DND-41 (cell line): ENCODE data around the gene ZC3H12A.

Source experiments
- ATAC-seq: fragments of 200-7000 bp; cut with Tn5 transposase; 3 replicates; pipeline ENCODE4 v1.9.1; 2021; ENCODE audit warnings: low read depth; ENCODE audit not compliant: insufficient read depth
- DNase-seq: peaks from one replicate; pipeline ENCODE4 v3.0.0-alpha.2; 2020
- H2AFZ ChIP-seq: 2 replicates; pipeline ENCODE4 v1.6.0; 2012; ENCODE audit warnings: low read depth, low read length
- H3K27ac ChIP-seq: 2 replicates; pipeline ENCODE4 v1.5.1; 2012; ENCODE audit warnings: low read length, inconsistent platforms
- H3K27me3 ChIP-seq: fragments of 200-600 bp; sonication (generic); 2 replicates; pipeline ENCODE4 v1.6.0; 2012; ENCODE audit warnings: low read length, mild to moderate bottlenecking, inconsistent platforms; ENCODE audit not compliant: insufficient read depth, poor library complexity
- H3K36me3 ChIP-seq: 2 replicates; pipeline ENCODE4 v1.5.1; 2012; ENCODE audit warnings: low read length, inconsistent platforms; ENCODE audit not compliant: insufficient read depth
- H3K4me1 ChIP-seq: 2 replicates; pipeline ENCODE4 v1.5.1; 2012; ENCODE audit warnings: mild to moderate bottlenecking, low read length; ENCODE audit not compliant: insufficient read depth
- H3K4me2 ChIP-seq: 2 replicates; pipeline ENCODE4 v1.6.0; 2012; ENCODE audit warnings: mild to moderate bottlenecking, moderate library complexity, low read length, inconsistent platforms; ENCODE audit not compliant: insufficient read depth
- H3K4me3 ChIP-seq, 2 experiments: fragments of 200-600 bp in 1 of 2; shearing (Covaris generic) in 1 of 2; 2 replicates each; pipeline ENCODE4 v1.5.1; 2012 to 2016; ENCODE audit warnings: inconsistent platforms in 2 of 2, low read length in 2 of 2, mild to moderate bottlenecking in 2 of 2, low read depth in 1 of 2, moderate library complexity in 1 of 2
- H3K79me2 ChIP-seq: 2 replicates; pipeline ENCODE4 v1.6.0; 2012; ENCODE audit warnings: low read length, inconsistent platforms; ENCODE audit not compliant: insufficient read depth
- H3K9ac ChIP-seq: 2 replicates; pipeline ENCODE4 v1.6.0; 2012; ENCODE audit warnings: low read depth, mild to moderate bottlenecking, inconsistent platforms, low read length, moderate library complexity
- H3K9me3 ChIP-seq: 2 replicates; pipeline ENCODE4 v1.5.1; 2012; ENCODE audit warnings: low read length, moderate library complexity, mild to moderate bottlenecking, inconsistent platforms; ENCODE audit not compliant: insufficient read depth, severe bottlenecking
- H4K20me1 ChIP-seq: 2 replicates; pipeline ENCODE4 v1.6.0; 2012; ENCODE audit warnings: low read length; ENCODE audit not compliant: insufficient read depth
- EZH2 ChIP-seq: IDR thresholded peaks from 3 replicates; pipeline ENCODE4 v1.6.1; 2012; ENCODE audit warnings: borderline replicate concordance, low read depth, mild to moderate bottlenecking, moderate library complexity, low read length, inconsistent platforms; ENCODE audit not compliant: severe bottlenecking
- TF ChIP-seq, protein P1 (sequence below): IDR thresholded peaks from 2 replicates; pipeline ENCODE4 v1.5.1; 2012; ENCODE audit warnings: borderline replicate concordance, low read length, moderate library complexity, mild to moderate bottlenecking; ENCODE audit not compliant: poor library complexity, severe bottlenecking; ENCODE audit errors: extremely low read depth

The ZC3H12A gene

DNA sequence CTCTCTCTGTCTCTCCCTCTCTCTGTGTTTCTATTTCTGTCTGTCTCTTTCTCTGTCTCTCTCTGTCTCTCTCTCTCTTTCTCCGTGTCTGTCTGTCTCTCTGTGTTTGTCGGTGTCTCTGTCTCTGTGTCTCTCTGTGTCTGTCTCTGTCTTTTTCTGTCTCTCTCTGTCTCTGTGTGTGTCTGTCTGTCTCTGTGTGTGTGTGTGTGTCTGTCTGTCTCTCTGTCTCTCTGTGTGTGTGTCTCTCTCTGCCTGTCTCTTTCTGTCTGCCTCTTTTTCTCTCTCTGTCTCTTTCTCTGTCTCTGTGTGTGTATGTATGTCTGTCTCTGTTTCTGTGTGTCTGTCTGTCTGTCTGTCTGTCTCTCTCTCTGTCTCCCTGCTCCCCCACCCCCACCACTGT, 31.7 kb upstream of the ZC3H12A start:
- Histone ChIP-seq H4K20me1 (peaks cover 4% of the 10 kb centered on the region; the same call in 1 of the 2 replicates), H2AFZ (no peak overlapping the region), H3K27ac (no peak overlapping the region), H3K4me1 (no peaks in the 10 kb centered on the region), H3K4me2 (no peak overlapping the region), H3K9ac (no peak overlapping the region), H3K27me3 (peaks cover 17% of the 10 kb centered on the region), H3K79me2 (no peaks in the 10 kb centered on the region), H3K36me3 (no peaks in the 10 kb centered on the region), H3K4me3 (no peak overlapping the region), H3K9me3 (no peaks in the 10 kb centered on the region)
- DNase-seq (no peak), ATAC-seq (no peak)
- TF ChIP-seq EZH2, result no peak
- TF ChIP-seq, protein P1, sequence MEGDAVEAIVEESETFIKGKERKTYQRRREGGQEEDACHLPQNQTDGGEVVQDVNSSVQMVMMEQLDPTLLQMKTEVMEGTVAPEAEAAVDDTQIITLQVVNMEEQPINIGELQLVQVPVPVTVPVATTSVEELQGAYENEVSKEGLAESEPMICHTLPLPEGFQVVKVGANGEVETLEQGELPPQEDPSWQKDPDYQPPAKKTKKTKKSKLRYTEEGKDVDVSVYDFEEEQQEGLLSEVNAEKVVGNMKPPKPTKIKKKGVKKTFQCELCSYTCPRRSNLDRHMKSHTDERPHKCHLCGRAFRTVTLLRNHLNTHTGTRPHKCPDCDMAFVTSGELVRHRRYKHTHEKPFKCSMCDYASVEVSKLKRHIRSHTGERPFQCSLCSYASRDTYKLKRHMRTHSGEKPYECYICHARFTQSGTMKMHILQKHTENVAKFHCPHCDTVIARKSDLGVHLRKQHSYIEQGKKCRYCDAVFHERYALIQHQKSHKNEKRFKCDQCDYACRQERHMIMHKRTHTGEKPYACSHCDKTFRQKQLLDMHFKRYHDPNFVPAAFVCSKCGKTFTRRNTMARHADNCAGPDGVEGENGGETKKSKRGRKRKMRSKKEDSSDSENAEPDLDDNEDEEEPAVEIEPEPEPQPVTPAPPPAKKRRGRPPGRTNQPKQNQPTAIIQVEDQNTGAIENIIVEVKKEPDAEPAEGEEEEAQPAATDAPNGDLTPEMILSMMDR, result no peak

DNA sequence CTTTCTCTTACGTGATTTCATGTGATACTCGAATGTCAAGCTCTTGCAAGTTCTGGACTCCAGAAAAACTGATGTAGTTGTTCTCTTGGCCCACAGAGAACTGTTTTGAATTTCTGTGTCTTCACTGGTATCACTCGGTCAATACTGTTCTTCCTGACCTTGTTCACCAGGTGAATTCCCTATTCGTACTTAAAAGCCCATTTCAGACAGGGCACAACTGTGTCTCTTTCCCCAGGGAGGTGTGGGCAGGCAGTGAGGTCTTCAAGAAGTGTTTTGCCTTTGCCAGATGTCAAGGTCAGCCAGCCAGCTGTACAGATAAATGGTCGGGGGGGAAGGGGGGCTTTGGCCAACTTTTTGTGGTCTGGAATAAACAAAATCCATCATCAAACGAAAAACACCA, 27.5 kb upstream of the ZC3H12A start:
- TF ChIP-seq EZH2, result no peak
- TF ChIP-seq, protein P1, result no peak
- Histone ChIP-seq H3K9ac (no peak overlapping the region), H3K79me2 (no peaks in the 10 kb centered on the region), H3K4me3 (no peak overlapping the region), H3K4me1 (no peaks in the 10 kb centered on the region), H2AFZ (no peak overlapping the region), H3K27me3 (peaks cover 19% of the 10 kb centered on the region), H3K9me3 (no peaks in the 10 kb centered on the region), H4K20me1 (0 out of 2 replicates have a peak, but pooled peaks cover 3% of the 10 kb centered on the region), H3K36me3 (no peaks in the 10 kb centered on the region), H3K4me2 (no peak overlapping the region), H3K27ac (no peak overlapping the region)
- ATAC-seq (no peak), DNase-seq (no peak)

DNA sequence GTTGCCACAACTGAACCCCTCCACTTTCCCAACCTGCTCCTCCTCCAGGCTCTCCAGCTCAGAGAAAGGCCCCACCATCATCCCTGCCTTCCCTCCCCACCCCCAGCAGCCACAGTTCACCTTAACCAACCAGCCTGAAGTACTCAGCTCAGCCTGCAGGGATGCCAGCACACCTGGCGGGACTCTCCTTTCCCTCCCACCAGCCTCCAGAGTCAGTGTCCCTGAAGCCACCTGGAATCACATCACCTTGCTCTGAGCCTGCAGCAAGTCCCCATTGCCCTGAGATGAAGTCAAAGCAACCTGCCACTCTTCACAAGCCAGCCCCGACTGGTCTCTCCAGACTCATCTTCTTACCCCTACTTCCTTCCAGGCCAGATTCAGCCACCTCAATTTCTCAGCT, 26.2 kb upstream of the ZC3H12A start:
- H3K27me3 ChIP-seq, result peaks cover 15% of the 10 kb centered on the region
- no peak overlapping the region for H3K9ac ChIP-seq
- H3K4me2 ChIP-seq, result no peak overlapping the region
- no peaks in the 10 kb centered on the region for H3K4me1 ChIP-seq
- no peaks in the 10 kb centered on the region for H3K79me2 ChIP-seq
- H3K27ac ChIP-seq, result no peak overlapping the region
- no peak overlapping the region for H3K4me3 ChIP-seq
- no peak for ATAC-seq
- no peaks in the 10 kb centered on the region for H3K9me3 ChIP-seq
- TF ChIP-seq, protein P1, result no peak
- no peak for TF ChIP-seq EZH2
- no peak overlapping the region for H2AFZ ChIP-seq
- 0 out of 2 replicates have a peak, but pooled peaks cover 3% of the 10 kb centered on the region for H4K20me1 ChIP-seq
- no peaks in the 10 kb centered on the region for H3K36me3 ChIP-seq
- DNase-seq, result no peak

DNA sequence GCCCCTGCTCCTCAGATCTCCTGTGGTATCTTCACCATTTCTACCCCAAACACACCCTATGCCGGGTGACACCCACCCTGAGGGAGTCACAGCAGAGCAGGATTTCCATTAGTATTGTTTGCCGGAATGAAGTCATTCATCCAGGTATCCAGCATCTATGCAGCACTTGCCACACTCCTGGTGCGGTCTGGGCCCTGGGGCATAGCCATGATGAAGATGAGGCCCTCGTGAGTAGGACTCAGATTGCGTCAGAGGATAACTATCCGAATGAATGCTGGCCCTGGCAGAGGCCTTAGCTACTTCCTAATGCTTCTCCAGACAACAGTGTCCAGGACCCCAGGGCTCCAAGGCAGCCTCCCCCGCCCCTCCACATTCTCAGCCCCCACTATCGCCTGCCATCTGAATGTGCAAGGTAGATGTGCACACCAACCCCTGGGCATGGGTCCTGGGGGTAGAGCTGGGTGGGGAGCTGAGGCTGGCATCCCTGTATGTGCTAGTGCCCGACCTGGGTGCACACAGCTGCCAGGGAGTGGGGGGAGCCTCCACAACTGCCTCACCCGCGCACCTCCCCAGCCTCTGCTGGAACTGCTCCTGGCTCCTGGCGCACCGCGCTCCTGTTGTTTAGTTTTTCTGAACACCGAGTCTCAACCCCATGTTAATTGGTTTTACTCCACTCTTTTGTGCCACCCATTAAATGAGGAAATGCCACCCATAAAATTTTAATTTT, 25.5 kb upstream of the ZC3H12A start:
- Histone ChIP-seq H3K9me3 (no peaks in the 10 kb centered on the region), H3K27me3 (peaks cover 13% of the 10 kb centered on the region), H4K20me1 (0 out of 2 replicates have a peak, but pooled peaks cover 3% of the 10 kb centered on the region), H3K27ac (no peak overlapping the region), H3K4me1 (no peaks in the 10 kb centered on the region), H3K79me2 (no peaks in the 10 kb centered on the region), H3K4me3 (no peak overlapping the region), H2AFZ (no peak overlapping the region), H3K4me2 (no peak overlapping the region), H3K9ac (no peak overlapping the region), H3K36me3 (no peaks in the 10 kb centered on the region)
- TF ChIP-seq EZH2, result no peak
- TF ChIP-seq, protein P1, result no peak
- DNase-seq (no peak), ATAC-seq (no peak)
